Smooth muscle cell (in vitro differentiated cells): Measurements from ENCODE around the gene TNFRSF19. TPM values are rescaled to one million over a fixed set of nuclear protein-coding genes. Genes with fewer than 3 reads are reported as not detected.

ENCODE experiments used
- DNase-seq: peaks from one replicate; lab custom pipeline; 2025; ENCODE audit not compliant: unreplicated experiment; lab: John Stamatoyannopoulos, UW
- H2AFZ ChIP-seq: fragments of 200-600 bp; sonication (generic); 2 replicates; pipeline ENCODE4 v1.6.0; 2016; ENCODE audit warnings: antibody characterized with exemption, low read depth, mild to moderate bottlenecking
- H3F3A ChIP-seq: fragments of 200-600 bp; sonication (generic); 2 replicates; pipeline ENCODE4 v1.6.0; 2017; ENCODE audit warnings: antibody characterized with exemption, low read depth
- H3K27ac ChIP-seq: fragments of 200-600 bp; sonication (generic); 2 replicates; pipeline ENCODE4 v1.5.1; 2016; ENCODE audit warnings: low read depth, mild to moderate bottlenecking
- H3K27me3 ChIP-seq: fragments of 200-600 bp; sonication (generic); 2 replicates; pipeline ENCODE4 v1.6.1; 2016; ENCODE audit warnings: low read depth, mild to moderate bottlenecking
- H3K36me3 ChIP-seq: fragments of 200-600 bp; sonication (generic); 2 replicates; pipeline ENCODE4 v1.5.1; 2016; ENCODE audit warnings: low read depth
- H3K4me1 ChIP-seq: fragments of 200-600 bp; sonication (generic); 2 replicates; pipeline ENCODE4 v1.5.1; 2016; ENCODE audit warnings: low read depth
- H3K4me2 ChIP-seq: fragments of 200-600 bp; sonication (generic); 2 replicates; pipeline ENCODE4 v1.6.0; 2016; ENCODE audit warnings: mild to moderate bottlenecking
- H3K4me3 ChIP-seq: fragments of 200-600 bp; sonication (generic); 2 replicates; pipeline ENCODE4 v1.5.1; 2016; ENCODE audit warnings: mild to moderate bottlenecking
- H3K79me2 ChIP-seq: fragments of 200-600 bp; sonication (generic); 2 replicates; pipeline ENCODE4 v1.6.0; 2016; ENCODE audit warnings: low read depth, mild to moderate bottlenecking
- H3K9ac ChIP-seq: fragments of 200-600 bp; sonication (generic); 2 replicates; pipeline ENCODE4 v1.6.0; 2016; ENCODE audit warnings: low read depth
- H3K9me3 ChIP-seq: fragments of 200-600 bp; sonication (generic); replicated peaks from 2 replicates; pipeline ENCODE4 v1.5.1; 2016; ENCODE audit warnings: low read depth
- H4K20me1 ChIP-seq: fragments of 200-600 bp; sonication (generic); 2 replicates; pipeline ENCODE4 v1.6.0; 2016; ENCODE audit warnings: low read depth
- CTCF ChIP-seq: fragments of 200-600 bp; sonication (generic); IDR thresholded peaks from 2 replicates; pipeline ENCODE4 v1.5.1; 2017; ENCODE audit warnings: borderline replicate concordance, mild to moderate bottlenecking, antibody characterized with exemption; ENCODE audit not compliant: insufficient read depth, poor library complexity, severe bottlenecking
- WGBS: methylation state at CpG from one replicate; pipeline ENCODE4 v1.1.7; 2016; ENCODE audit warnings: low lambda C conversion rate; 5-methylcytosine and 5-hydroxymethylcytosine counted together
- polyA plus RNA-seq: library from polyadenylated mRNA; unstranded; fragments of >200 nt; fragmentation: Nextera tagmentation; extraction: Ambion mirVana; gene quantifications from 2 replicates; pipeline ENCODE4 v1.2.1, GENCODE V29; 2016
- total RNA-seq: library from RNA; depleted of rRNA; stranded (reverse); fragments of >200 nt; gene quantifications from 2 replicates; pipeline ENCODE4 v1.2.3, GENCODE V29; 2014

The TNFRSF19 gene
- total and polyA plus RNA-seq, 2 experiments from 2014 or later: 15.5 to 34.3 TPM

GRCh38 chr13:23580684-23581060, 10.5 kb downstream of the TNFRSF19 start:
- Histone ChIP-seq H3K9ac (no peak overlapping the region), H3F3A (no peaks in the 10 kb centered on the region), H3K4me2 (peak overlapping the region; percentile 97), H3K36me3 (no peaks in the 10 kb centered on the region), H3K27me3 (no peaks in the 10 kb centered on the region), H3K79me2 (peaks cover 52% of the 10 kb centered on the region), H3K27ac (no peak overlapping the region), H3K4me1 (peaks cover 5% of the 10 kb centered on the region), H3K4me3 (peak overlapping the region; percentile 81), H3K9me3 (no peaks in the 10 kb centered on the region), H4K20me1 (peaks cover 3% of the 10 kb centered on the region), H2AFZ (no peak overlapping the region)
- no peak for TF ChIP-seq CTCF
- 67% methylated on average over 1 of the region's 1 CpG for WGBS
- DNase-seq: no peak

GRCh38 chr13:23583491-23583890, 13.3 kb downstream of the TNFRSF19 start:
- H3K79me2 ChIP-seq: peaks cover 37% of the 10 kb centered on the region
- H4K20me1 ChIP-seq: peaks cover 3% of the 10 kb centered on the region
- no peak overlapping the region for H3K27ac ChIP-seq
- no peak overlapping the region for H3K4me3 ChIP-seq
- no peak overlapping the region for H3K9ac ChIP-seq
- DNase-seq: no peak
- no peaks in the 10 kb centered on the region for H3F3A ChIP-seq
- no peaks in the 10 kb centered on the region for H3K27me3 ChIP-seq
- no peak overlapping the region for H3K4me2 ChIP-seq
- TF ChIP-seq CTCF: no peak
- no peaks in the 10 kb centered on the region for H3K36me3 ChIP-seq
- H3K9me3 ChIP-seq: no peaks in the 10 kb centered on the region
- no peak overlapping the region for H2AFZ ChIP-seq
- H3K4me1 ChIP-seq: peaks cover under 1% of the 10 kb centered on the region

- WGBS: 65% methylated on average over 2 of the region's 2 CpGs
- no peak for TF ChIP-seq CTCF
Measured at GRCh38 chr13:23584275-23584674, 14.1 kb downstream of the TNFRSF19 start.

GRCh38 chr13:23586336-23586735, 16.1 kb downstream of the TNFRSF19 start:
- Histone ChIP-seq H3K4me1 (no peaks in the 10 kb centered on the region), H4K20me1 (peaks cover 3% of the 10 kb centered on the region)

More at GRCh38 chr13:23584275-23584674, 14.1 kb downstream of the TNFRSF19 start:
- Histone ChIP-seq H3K36me3 (no peaks in the 10 kb centered on the region), H3K27me3 (no peaks in the 10 kb centered on the region), H4K20me1 (peaks cover 3% of the 10 kb centered on the region), H3K4me3 (no peak overlapping the region), H3K4me1 (no peaks in the 10 kb centered on the region), H3K9me3 (no peaks in the 10 kb centered on the region), H3K4me2 (no peak overlapping the region), H2AFZ (no peak overlapping the region), H3F3A (no peaks in the 10 kb centered on the region), H3K9ac (no peak overlapping the region), H3K27ac (no peak overlapping the region), H3K79me2 (peaks cover 37% of the 10 kb centered on the region)
- no peak for DNase-seq

More at GRCh38 chr13:23586336-23586735, 16.1 kb downstream of the TNFRSF19 start:
- H3K4me2 ChIP-seq: no peak overlapping the region
- H3F3A ChIP-seq: no peaks in the 10 kb centered on the region
- H3K9ac ChIP-seq: no peak overlapping the region
- H3K27ac ChIP-seq: no peak overlapping the region
- TF ChIP-seq CTCF: no peak
- no peaks in the 10 kb centered on the region for H3K27me3 ChIP-seq
- H3K79me2 ChIP-seq: peaks cover 35% of the 10 kb centered on the region
- no peak for DNase-seq
- H3K36me3 ChIP-seq: no peaks in the 10 kb centered on the region
- H2AFZ ChIP-seq: no peak overlapping the region
- WGBS: 94% methylated on average over 6 of the region's 6 CpGs
- no peaks in the 10 kb centered on the region for H3K9me3 ChIP-seq
- H3K4me3 ChIP-seq: no peak overlapping the region
